GM12874 (cell line): ENCODE results near the gene ASPRV1.

Source experiments
- CTCF ChIP-seq: IDR thresholded peaks from 2 replicates; pipeline ENCODE4 v1.5.1; 2011; ENCODE audit warnings: low read depth, mild to moderate bottlenecking, control low read depth, low read length, moderate library complexity; ENCODE audit not compliant: insufficient read depth

Gene ASPRV1

GRCh38 chr2:69956475-69956979 is 4.9 kb downstream of the ASPRV1 start:
- TF ChIP-seq CTCF, result no peak

- TF ChIP-seq CTCF, result no peak
These were observed 6.4 kb downstream of the ASPRV1 start for GRCh38 chr2:69955029-69955428.

GRCh38 chr2:69954084-69954483 is 7.3 kb downstream of the ASPRV1 start:
- no peak for TF ChIP-seq CTCF

GRCh38 chr2:69952336-69953115 is 8.9 kb downstream of the ASPRV1 start:
- no peak for TF ChIP-seq CTCF

DNA sequence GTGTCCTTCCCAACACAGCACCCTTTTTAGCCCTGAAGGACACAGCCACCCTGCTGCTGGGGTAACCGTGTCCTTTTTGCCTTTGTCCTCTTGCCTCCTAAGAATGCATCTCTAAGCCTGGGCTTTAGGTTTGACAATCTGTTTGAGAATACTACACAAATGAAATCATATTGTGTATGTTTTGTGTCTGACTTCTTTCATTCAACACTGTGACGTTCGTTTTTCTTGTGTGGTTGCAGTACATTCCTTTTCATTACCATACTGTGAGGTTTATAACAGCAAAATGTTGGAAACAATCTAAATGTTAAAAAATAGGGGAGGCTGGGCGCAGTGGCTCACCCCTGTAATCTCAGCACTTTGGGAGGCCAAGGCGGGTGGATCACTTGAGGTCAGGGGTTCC is 11.2 kb downstream of the ASPRV1 start:
- no peak for TF ChIP-seq CTCF

GRCh38 chr2:69948963-69949645 is 12.3 kb downstream of the ASPRV1 start:
- no peak for TF ChIP-seq CTCF

- no peak for TF ChIP-seq CTCF
These were observed 13.1 kb downstream of the ASPRV1 start for GRCh38 chr2:69948032-69948962.
